Effector memory CD8-positive, alpha-beta T cell (primary cell): ENCODE measurements around the gene CKB.

Experiments
- ATAC-seq: fragments of 150-1000 bp; cut with Tn5 transposase; replicated peaks from 2 replicates; pipeline ENCODE4 v1.10.0; 2021; ENCODE audit warnings: mild to moderate bottlenecking, moderate library complexity
- DNase-seq, 3 experiments: peaks; one replicate each; pipeline ENCODE4 v3.0.0; 2021
- H3K27ac Mint-ChIP-seq, 2 donors: one replicate each; pipeline ENCODE4 v1.8.0; 2022; ENCODE audit warnings: mild to moderate bottlenecking in 2 of 2, mixed read lengths in 2 of 2, moderate library complexity in 2 of 2
- H3K27me3 Mint-ChIP-seq, 2 donors: one replicate each; pipeline ENCODE4 v1.8.0; 2022; ENCODE audit warnings: mixed read lengths in 2 of 2
- H3K36me3 Mint-ChIP-seq: one replicate; pipeline ENCODE4 v1.8.0; 2022; ENCODE audit warnings: mild to moderate bottlenecking, moderate library complexity, mixed read lengths; ENCODE audit not compliant: insufficient read depth
- H3K4me1 Mint-ChIP-seq, 2 donors: one replicate each; pipeline ENCODE4 v1.8.0; 2022; ENCODE audit warnings: low read depth in 2 of 2, mixed read lengths in 2 of 2
- H3K4me3 Mint-ChIP-seq, 2 donors: one replicate each; pipeline ENCODE4 v1.8.0; 2022; ENCODE audit warnings: mild to moderate bottlenecking in 2 of 2, mixed read lengths in 2 of 2, moderate library complexity in 2 of 2
- H3K9me3 Mint-ChIP-seq, 2 donors: one replicate each; pipeline ENCODE4 v1.8.0; 2022; ENCODE audit warnings: mixed read lengths in 2 of 2

Gene CKB

GRCh38 chr14:103556946-103557758 lies 34.5 kb upstream of the CKB start:
- Mint-ChIP-seq H3K36me3 (peaks cover 60% of the 10 kb centered on the region), H3K4me1 (peaks cover 42 to 56% of the 10 kb centered on the region in 2 donors), H3K27ac (no peak overlapping the region)

GRCh38 chr14:103555559-103556337 lies 33.1 kb upstream of the CKB start:
- no peak for ATAC-seq
- H3K4me3 Mint-ChIP-seq, result no peak overlapping the region
- peaks cover 32 to 50% of the 10 kb centered on the region in 2 donors for H3K4me1 Mint-ChIP-seq
- H3K36me3 Mint-ChIP-seq, result peaks cover 50% of the 10 kb centered on the region
- no peak for DNase-seq
- peak overlapping the region in 1 of 2 donors; percentile 38 for H3K27ac Mint-ChIP-seq
- H3K27me3 Mint-ChIP-seq, result no peaks in the 10 kb centered on the region
- no peaks in the 10 kb centered on the region for H3K9me3 Mint-ChIP-seq

More at GRCh38 chr14:103556946-103557758, 34.5 kb upstream of the CKB start:
- DNase-seq (no peak), ATAC-seq (no peak)
- Mint-ChIP-seq H3K9me3 (no peaks in the 10 kb centered on the region), H3K27me3 (no peaks in the 10 kb centered on the region), H3K4me3 (peak overlapping the region in 1 of 2 donors; percentile 41)

DNA sequence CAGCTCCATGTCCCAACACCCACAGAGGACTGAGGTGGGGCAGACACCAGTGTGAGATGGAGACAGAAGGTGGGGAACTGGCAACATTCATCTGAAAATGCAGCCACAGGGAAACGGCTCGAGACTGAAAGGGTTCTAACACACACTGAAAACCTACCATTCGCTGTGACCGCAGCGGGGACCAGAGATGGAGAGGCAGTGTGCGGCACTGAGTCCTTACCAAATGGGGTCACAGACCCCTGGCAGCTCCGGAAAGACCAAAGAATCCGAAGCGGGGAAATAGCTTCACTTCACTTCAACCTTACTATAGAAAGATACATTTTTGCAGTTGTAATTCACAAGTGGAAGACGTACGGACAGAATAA lies 30.2 kb upstream of the CKB start:
- no peak overlapping the region for H3K27ac Mint-ChIP-seq
- H3K36me3 Mint-ChIP-seq, result peaks cover 22% of the 10 kb centered on the region
- ATAC-seq (no peak), DNase-seq (no peak)
- H3K27me3 Mint-ChIP-seq, result no peaks in the 10 kb centered on the region
- peaks cover 13 to 36% of the 10 kb centered on the region in 2 donors for H3K4me1 Mint-ChIP-seq
- no peaks in the 10 kb centered on the region for H3K9me3 Mint-ChIP-seq
- no peak overlapping the region for H3K4me3 Mint-ChIP-seq

DNA sequence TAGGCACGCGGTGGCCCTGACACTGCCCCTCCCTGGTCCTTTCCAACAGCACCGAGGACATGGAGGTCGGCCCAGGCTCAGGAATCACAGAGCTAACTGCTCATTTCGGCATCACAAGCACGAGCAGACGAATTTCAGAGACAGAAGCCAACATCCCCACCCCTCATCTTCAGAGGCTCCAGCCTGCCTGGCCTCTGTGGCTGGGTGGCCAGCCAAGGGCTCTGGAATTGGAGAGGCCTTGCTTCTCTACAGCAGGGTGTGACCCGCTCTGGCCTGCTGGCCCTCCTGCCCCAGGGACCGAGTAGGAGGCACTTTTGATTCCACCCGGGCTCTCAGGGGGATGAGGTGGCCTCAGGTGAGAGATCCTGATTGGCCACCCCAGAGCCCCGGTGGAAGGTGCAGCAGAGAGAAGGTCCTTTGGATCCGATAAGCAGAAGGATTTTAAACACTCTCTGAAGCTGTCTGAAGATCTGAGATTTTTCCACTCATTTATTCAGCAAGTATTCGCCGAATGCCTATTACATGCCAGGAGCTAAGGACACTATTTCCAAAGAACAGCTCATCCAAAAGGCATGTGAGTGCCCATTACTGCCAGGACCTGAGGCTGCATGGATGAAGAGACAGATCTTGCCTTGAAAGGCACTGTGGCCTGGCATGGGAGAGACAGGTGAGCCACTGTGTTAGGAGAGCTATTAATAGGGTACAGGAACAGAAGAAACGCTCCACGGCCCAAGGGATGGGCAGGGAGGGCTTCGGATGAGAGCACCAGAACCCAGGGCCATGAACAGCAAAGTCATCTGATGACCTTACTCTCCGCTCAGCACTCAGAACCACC lies 29.6 kb upstream of the CKB start:
- ATAC-seq (no peak), DNase-seq (no peak)
- Mint-ChIP-seq H3K27ac (no peak overlapping the region), H3K4me1 (peaks cover 13 to 31% of the 10 kb centered on the region in 2 donors), H3K9me3 (no peaks in the 10 kb centered on the region), H3K4me3 (no peak overlapping the region), H3K36me3 (peaks cover 18% of the 10 kb centered on the region), H3K27me3 (no peaks in the 10 kb centered on the region)

GRCh38 chr14:103551338-103551762 lies 28.7 kb upstream of the CKB start:
- DNase-seq (no peak), ATAC-seq (no peak)
- H3K4me3 Mint-ChIP-seq, result no peak overlapping the region
- H3K27ac Mint-ChIP-seq, result no peak overlapping the region
- peaks cover 15 to 27% of the 10 kb centered on the region in 2 donors for H3K4me1 Mint-ChIP-seq
- H3K9me3 Mint-ChIP-seq, result no peaks in the 10 kb centered on the region
- H3K27me3 Mint-ChIP-seq, result no peaks in the 10 kb centered on the region
- H3K36me3 Mint-ChIP-seq, result peaks cover 12% of the 10 kb centered on the region

GRCh38 chr14:103550451-103551337 lies 28.1 kb upstream of the CKB start:
- no peak for ATAC-seq
- Mint-ChIP-seq H3K9me3 (no peaks in the 10 kb centered on the region), H3K4me3 (no peak overlapping the region), H3K4me1 (peaks cover 13 to 27% of the 10 kb centered on the region in 2 donors), H3K27me3 (no peaks in the 10 kb centered on the region), H3K36me3 (peaks cover 9% of the 10 kb centered on the region), H3K27ac (no peak overlapping the region)
- DNase-seq, result no peak

GRCh38 chr14:103549361-103550311 lies 27.0 kb upstream of the CKB start:
- Mint-ChIP-seq H3K4me3 (no peak overlapping the region), H3K9me3 (no peaks in the 10 kb centered on the region), H3K36me3 (peaks cover 10% of the 10 kb centered on the region), H3K27ac (no peak overlapping the region), H3K4me1 (peaks cover 6 to 17% of the 10 kb centered on the region in 2 donors), H3K27me3 (no peaks in the 10 kb centered on the region)
- DNase-seq (no peak), ATAC-seq (no peak)

- DNase-seq (no peak), ATAC-seq (no peak)
- H3K4me3 Mint-ChIP-seq, result no peak overlapping the region
- H3K27ac Mint-ChIP-seq, result peak overlapping the region in 1 of 2 donors; percentile 17
- H3K4me1 Mint-ChIP-seq, result peaks cover 6 to 17% of the 10 kb centered on the region in 2 donors
- no peaks in the 10 kb centered on the region for H3K9me3 Mint-ChIP-seq
- peaks cover 10% of the 10 kb centered on the region for H3K36me3 Mint-ChIP-seq
- no peaks in the 10 kb centered on the region for H3K27me3 Mint-ChIP-seq
Observed at GRCh38 chr14:103548463-103549351, 26.1 kb upstream of the CKB start.

DNA sequence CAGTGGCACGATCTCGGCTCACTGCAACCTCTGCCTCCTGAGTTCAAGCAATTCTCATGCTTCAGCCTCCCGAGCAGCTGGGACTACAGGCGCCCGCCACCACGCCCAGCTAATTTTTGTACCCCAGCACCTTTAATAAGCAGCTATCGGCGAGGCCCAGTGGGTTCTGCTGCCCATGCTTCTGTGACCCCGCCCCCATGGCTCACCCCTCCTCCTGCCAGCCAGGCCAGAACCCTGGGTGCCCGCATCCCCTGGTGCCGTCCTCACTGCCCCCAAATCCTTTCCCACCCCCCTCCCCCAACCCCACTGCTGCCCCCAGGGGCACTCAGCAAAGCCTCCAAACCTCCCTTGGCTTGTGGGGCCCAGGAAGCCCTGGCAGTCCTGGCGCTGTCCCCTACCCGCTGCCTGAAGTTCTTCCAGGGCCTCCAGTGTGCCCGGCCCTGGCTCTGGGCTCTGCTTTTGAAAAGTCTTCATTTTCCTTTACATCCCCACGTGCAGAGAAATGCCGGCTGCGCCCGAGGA lies 25.4 kb upstream of the CKB start:
- Mint-ChIP-seq H3K27me3 (no peaks in the 10 kb centered on the region), H3K4me1 (peaks cover 6 to 13% of the 10 kb centered on the region in 2 donors)

DNA sequence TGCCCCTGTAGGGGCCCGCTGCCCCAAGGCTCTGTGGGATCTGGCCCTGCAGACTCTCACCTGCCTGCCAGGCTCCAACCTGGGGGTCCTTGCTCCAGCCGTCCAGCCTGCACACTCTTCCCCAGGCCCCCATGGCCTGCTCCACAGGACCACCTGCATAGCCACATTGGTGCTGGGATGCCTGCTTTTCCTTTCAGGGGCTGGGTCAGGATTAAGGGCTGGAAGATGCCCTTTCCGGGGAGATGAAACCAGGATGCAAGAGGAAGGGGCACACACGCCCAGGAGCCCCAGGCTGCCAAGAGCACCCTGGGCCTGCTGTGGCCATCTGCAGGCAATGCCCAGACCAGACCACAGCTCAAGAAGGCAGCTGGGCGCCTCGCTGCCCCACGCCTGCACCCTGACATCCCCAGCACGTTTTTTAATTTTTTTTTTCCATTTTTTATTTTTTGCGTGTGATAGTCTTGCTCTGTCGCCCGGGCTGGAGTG lies 24.9 kb upstream of the CKB start:
- DNase-seq, result no peak
- Mint-ChIP-seq H3K4me1 (peaks cover 6 to 9% of the 10 kb centered on the region in 2 donors), H3K27ac (no peak overlapping the region), H3K9me3 (no peaks in the 10 kb centered on the region), H3K4me3 (no peak overlapping the region), H3K27me3 (no peaks in the 10 kb centered on the region), H3K36me3 (peaks cover 6% of the 10 kb centered on the region)
- ATAC-seq, result no peak

More for the DNA sequence above, 25.4 kb upstream of the CKB start:
- H3K27ac Mint-ChIP-seq, result peak overlapping the region in 1 of 2 donors; percentile 17
- no peaks in the 10 kb centered on the region for H3K9me3 Mint-ChIP-seq
- DNase-seq (no peak), ATAC-seq (no peak)
- peaks cover 6% of the 10 kb centered on the region for H3K36me3 Mint-ChIP-seq
- no peak overlapping the region for H3K4me3 Mint-ChIP-seq
